ENCODE measurements around the gene EIF4E1B. TPM values are rescaled to one million over a fixed set of nuclear protein-coding genes. Genes with fewer than 3 reads are reported as not detected.

EIF4E1B gene
- total and polyA plus RNA-seq, 2 experiments from 2014 or later: 0.17 TPM; not detected in 1

GRCh38 chr5:176659512-176659839 lies 29.0 kb downstream of the EIF4E1B start:
- H3K4me3 Mint-ChIP-seq: no peak overlapping the region
- ATAC-seq (no peak), DNase-seq (ENCODE audit: low spot score) (no peak)
- no peaks in the 10 kb centered on the region for H3K27me3 ChIP-seq (ENCODE audit: insufficient read depth)
- no peak overlapping the region for H3K27ac Mint-ChIP-seq
- peaks cover 15% of the 10 kb centered on the region for H3K4me1 Mint-ChIP-seq
- H3K27ac ChIP-seq (ENCODE audit: low read depth): no peak overlapping the region
- H3K4me3 ChIP-seq: no peak overlapping the region
- no peak overlapping the region for H2AFZ ChIP-seq
- no peaks in the 10 kb centered on the region for H3K79me2 ChIP-seq (replicated peaks; ENCODE audit: insufficient read depth)
- no peaks in the 10 kb centered on the region for H3K9me2 ChIP-seq (ENCODE audit: insufficient read depth)
- no peak overlapping the region for H3K4me2 ChIP-seq
- H3K36me3 ChIP-seq (ENCODE audit: insufficient read depth): no peaks in the 10 kb centered on the region
- peaks cover 6% of the 10 kb centered on the region for H3K27me3 Mint-ChIP-seq (ENCODE audit: insufficient read depth, low read depth, poor library complexity)
- 0 out of 2 replicates have a peak, but pooled peaks cover 6% of the 10 kb centered on the region for H3F3A ChIP-seq (replicated peaks; ENCODE audit: low read depth)
- H3K36me3 Mint-ChIP-seq (ENCODE audit: low read depth): no peaks in the 10 kb centered on the region
- H3K4me1 ChIP-seq (ENCODE audit: insufficient read depth): no peaks in the 10 kb centered on the region; the same call in 1 of the 2 replicates
- TF ChIP-seq ZNF462 (CRISPR knock-in tag; IDR thresholded peaks at IDR 0.05): no peak
- no peaks in the 10 kb centered on the region for H3K9me3 Mint-ChIP-seq
- H4K20me1 ChIP-seq (replicated peaks; ENCODE audit: insufficient read depth): no peaks in the 10 kb centered on the region

- no peaks in the 10 kb centered on the region for H3K9me2 ChIP-seq (ENCODE audit: insufficient read depth)
- H3K4me1 Mint-ChIP-seq: peaks cover 16% of the 10 kb centered on the region
- no peaks in the 10 kb centered on the region for H3K36me3 Mint-ChIP-seq (ENCODE audit: low read depth)
- 0 out of 2 replicates have a peak, but pooled peaks cover 6% of the 10 kb centered on the region for H3F3A ChIP-seq (replicated peaks; ENCODE audit: low read depth)
- no peak overlapping the region for H3K4me3 Mint-ChIP-seq
- no peaks in the 10 kb centered on the region for H3K36me3 ChIP-seq (ENCODE audit: insufficient read depth)
- no peaks in the 10 kb centered on the region for H3K27me3 ChIP-seq (ENCODE audit: insufficient read depth)
- no peaks in the 10 kb centered on the region; the same call in 1 of the 2 replicates for H3K4me1 ChIP-seq (ENCODE audit: insufficient read depth)
- DNase-seq (ENCODE audit: low spot score) (no peak), ATAC-seq (no peak)
- no peak overlapping the region for H3K4me3 ChIP-seq
- H2AFZ ChIP-seq: no peak overlapping the region
- no peaks in the 10 kb centered on the region for H4K20me1 ChIP-seq (replicated peaks; ENCODE audit: insufficient read depth)
- H3K9me3 Mint-ChIP-seq: no peaks in the 10 kb centered on the region
- H3K27me3 Mint-ChIP-seq (ENCODE audit: insufficient read depth, low read depth, poor library complexity): peaks cover 6% of the 10 kb centered on the region
- no peak overlapping the region for H3K27ac ChIP-seq (ENCODE audit: low read depth)
- H3K79me2 ChIP-seq (replicated peaks; ENCODE audit: insufficient read depth): no peaks in the 10 kb centered on the region
- no peak overlapping the region for H3K4me2 ChIP-seq
- H3K27ac Mint-ChIP-seq: no peak overlapping the region
- TF ChIP-seq ZNF114 (CRISPR knock-in tag; IDR thresholded peaks at IDR 0.05): no peak
- no peak for TF ChIP-seq EZH2 (IDR thresholded peaks at IDR 0.05; ENCODE audit: low read depth, unreplicated experiment)
- TF ChIP-seq ZNF462 (CRISPR knock-in tag; IDR thresholded peaks at IDR 0.05): no peak
- no peak for TF ChIP-seq POLR2AphosphoS5 (IDR thresholded peaks at IDR 0.05; ENCODE audit: low read depth)
- TF ChIP-seq ZNF331 (CRISPR knock-in tag; IDR thresholded peaks at IDR 0.05; ENCODE audit: low read depth): no peak
- no peak for TF ChIP-seq STAT1 (IDR thresholded peaks at IDR 0.05; ENCODE audit: unreplicated experiment)
These were observed 29.5 kb downstream of the EIF4E1B start for GRCh38 chr5:176659860-176660461.
